NCI-H526 (cell line): ENCODE results near the gene SHC2.
"Not testable (repeated sequence)": the region's sequence is repeated elsewhere in the genome, so short reads cannot be mapped to it uniquely, and the experiment has no call there.

Source experiments
- DNase-seq, 2 experiments: peaks; one replicate each; lab custom pipeline; 2025; lab: John Stamatoyannopoulos, UW

Gene SHC2

DNA sequence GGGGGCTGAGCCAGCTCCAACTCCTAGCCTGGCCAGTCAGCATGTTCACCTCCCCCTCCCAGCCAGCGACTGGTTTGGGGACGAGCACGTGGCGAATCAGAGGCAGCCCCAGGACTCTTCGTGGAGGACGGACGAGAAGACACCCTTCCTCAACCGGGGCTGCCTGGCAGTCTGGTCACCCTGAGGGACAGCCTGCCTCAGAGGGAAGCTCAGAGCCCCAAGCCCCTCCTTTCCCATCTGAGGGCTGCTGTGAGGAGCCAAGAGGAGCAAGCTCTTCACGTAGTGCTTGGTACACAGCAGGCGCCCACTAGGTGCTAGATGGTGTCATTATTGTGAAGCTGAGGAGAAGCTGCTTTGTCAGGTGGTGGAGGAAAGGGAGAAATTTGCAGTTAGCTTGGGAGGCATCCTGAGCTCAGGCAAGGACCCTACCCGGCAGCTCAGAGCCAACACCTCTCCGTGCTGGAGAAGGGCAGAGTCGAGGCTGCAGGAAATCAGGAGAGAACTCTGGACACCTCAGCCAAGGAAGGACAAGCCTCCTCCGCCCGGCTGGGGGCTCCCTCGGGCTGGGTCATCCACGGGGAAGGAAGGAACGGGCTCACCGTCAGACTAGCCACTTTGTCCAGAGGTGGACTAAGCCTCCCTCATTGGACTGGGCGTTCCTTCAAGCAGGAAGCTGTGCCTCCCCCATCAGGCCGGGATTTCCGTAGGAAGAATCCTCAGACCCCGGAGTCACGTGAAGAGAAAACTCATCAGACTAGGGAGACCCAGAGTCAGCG lies 37.0 kb downstream of the SHC2 start:
- no peak for DNase-seq

DNA sequence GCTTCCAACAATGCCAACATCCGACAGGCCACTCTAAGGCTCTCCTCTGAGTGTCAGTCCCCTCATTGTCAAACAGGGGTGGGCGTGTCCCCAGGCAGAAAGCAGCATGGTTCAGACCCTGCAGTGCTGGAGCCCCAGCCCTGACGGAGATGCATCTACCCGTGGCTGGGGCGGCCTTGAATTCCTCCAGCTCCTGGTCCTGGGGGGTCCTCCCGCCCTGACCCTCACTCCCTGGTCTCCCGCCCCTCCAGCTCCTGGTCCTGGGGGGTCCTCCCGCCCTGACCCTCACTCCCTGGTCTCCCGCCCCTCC lies 38.0 kb downstream of the SHC2 start:
- not testable (repeated sequence) for DNase-seq

DNA sequence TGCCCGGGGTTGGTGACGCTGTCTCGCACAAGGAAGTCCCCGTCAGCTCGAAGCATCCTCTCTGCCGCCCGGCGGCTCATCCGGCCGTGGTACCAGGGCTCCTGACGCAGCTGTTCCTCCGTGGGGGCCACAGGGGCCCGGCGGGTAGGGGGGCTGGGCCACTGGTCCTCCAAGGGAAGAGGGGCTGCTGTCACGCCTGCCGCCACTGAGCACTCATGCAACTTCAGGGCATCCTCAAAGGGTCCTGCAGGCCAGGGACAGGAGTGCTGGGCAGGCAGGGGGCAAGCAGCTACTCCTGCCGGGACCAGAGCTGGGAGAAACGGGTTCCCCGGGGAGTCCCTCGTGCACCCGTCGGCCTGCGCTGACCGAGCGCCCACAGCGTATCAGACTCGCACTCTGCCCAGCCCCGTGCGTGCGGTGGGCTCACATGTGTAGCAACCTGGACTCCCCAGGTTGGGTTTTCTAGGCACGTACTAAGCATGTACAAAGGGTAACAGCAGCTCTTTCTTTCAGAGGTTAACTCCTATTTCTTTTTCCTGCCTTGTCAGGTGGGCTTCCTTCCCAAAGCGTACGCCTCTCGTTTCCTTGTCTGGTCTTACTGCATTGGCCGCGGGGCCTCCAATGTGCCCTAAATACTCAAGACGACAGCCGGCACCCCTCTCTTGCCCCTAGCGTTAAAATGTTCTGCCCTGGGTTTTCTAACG lies 38.5 kb downstream of the SHC2 start:
- DNase-seq, result no peak

DNA sequence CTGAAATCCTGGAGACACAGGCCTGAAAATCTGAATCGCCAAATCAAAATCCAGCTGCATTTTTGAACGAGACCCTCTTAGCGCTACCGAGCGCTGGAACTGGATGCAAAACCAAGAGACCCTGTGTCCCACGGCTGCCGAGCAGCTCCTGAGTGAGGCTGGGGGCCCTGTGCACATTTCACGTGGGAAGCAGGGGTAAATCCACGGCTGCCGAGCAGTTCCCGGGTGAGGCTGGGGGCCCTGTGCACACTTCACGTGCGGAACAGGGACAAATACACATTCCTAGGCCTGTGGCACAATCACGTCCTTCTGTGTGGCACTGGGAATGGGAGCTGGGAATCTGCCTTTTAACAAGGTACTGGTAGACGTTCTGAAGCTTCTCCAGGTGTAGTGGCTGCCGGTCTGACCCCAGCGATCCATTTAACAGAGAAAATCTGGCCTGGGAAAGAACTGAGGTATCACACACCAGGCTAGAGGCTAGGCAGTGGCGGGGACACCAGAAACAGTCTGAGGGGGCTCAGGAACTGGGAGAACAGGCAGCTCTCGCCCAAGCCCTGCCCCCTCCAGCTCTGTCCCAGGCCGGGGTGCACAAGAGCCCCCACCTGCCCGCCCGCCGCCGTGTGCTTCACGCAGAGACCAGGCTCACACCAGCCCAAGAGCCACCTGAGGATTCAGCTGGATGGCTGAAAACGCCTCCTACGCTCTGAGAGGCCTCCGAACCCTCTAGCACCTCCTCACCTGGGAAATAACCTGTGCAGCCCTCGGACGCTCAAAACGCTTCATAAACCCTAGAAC lies 40.9 kb downstream of the SHC2 start:
- DNase-seq, result no peak

GRCh38 chr19:418761-419671 lies 41.8 kb downstream of the SHC2 start:
- DNase-seq, result no peak

- DNase-seq, result no peak
Measured at GRCh38 chr19:416416-416815, 44.4 kb downstream of the SHC2 start.

GRCh38 chr19:415292-415691 lies 45.5 kb downstream of the SHC2 start:
- DNase-seq, result no peak

GRCh38 chr19:413756-414420 lies 46.9 kb downstream of the SHC2 start:
- DNase-seq, result no peak

DNA sequence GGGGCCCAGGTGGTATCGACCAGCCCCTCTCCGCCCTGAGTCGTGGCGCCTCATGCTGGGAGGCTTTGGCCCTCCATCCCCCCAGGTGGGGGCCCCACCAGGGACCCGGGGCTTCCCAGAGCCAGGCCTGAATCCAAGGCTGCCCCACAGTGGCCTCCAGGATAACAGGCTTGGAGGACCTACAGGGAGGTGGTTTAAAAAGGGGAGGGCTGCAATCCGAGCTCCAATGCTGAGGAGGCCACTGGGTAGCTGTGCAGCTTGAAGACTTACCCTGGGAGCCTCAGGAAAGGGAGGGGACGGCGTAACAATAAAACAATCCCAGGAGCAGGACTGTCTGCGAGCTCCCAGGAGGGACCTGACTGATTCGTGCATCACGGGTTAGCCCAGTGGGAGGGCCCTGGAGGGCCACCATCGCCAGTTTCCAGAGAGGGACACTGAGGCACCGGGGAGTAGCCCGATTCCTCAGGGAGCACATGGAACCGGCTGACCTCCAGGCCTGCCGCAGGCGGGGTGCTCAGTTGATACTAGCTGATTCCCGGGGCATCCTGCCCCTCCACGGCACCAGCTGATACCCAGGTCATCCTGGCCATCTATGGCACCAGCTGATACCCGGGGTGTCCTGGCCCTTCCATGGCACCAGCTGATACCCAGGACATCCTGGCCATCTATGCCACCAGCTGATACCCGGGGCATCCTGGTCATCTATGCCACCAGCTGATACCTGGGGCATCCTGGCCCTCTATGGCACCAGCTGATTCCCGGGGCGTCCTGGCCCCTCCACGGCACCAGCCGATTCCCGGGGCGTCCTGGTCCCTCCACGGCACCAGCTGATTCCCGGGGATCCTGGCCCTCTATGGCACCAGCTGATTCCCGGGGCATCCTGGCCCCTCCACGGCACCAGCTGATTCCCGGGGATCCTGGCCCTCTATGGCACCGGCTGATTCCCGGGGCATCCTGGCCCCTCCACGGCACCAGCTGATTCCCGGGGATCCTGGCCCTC lies 48.2 kb downstream of the SHC2 start:
- peak in 1 of 2 experiments; percentile 44 for DNase-seq

DNA sequence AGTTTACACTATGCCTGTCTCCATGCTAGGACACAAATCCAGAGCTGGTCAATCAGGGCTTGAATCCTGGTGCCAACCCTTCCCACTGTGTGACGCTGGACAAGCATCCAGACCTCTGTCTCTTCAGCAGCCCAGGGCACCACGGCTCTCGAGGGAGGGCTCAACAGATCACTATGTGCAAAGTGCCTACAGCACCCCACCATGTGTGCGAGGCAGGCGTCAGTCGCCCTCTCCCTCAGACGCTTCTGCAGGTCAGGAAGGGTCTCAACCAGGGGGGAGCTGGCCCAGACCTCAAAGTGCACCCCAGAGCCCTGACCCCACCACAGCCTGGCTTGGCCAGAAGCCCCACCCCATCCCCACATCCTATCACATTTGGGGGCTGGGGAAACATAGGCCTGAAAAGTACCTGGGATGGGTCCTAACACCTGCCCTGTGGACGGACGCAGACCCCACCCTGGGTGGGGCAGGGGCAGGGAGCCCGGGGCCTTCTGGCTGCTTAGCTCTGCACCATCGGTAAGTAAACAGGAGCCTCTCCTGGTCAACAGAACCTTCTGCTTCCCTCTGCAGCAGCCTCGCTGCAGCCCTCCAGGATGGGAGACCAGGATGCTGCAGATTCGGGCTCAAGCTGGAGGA lies 49.0 kb downstream of the SHC2 start:
- DNase-seq, result no peak

GRCh38 chr19:411121-411722 lies 49.6 kb downstream of the SHC2 start:
- not testable (repeated sequence) for DNase-seq

DNA sequence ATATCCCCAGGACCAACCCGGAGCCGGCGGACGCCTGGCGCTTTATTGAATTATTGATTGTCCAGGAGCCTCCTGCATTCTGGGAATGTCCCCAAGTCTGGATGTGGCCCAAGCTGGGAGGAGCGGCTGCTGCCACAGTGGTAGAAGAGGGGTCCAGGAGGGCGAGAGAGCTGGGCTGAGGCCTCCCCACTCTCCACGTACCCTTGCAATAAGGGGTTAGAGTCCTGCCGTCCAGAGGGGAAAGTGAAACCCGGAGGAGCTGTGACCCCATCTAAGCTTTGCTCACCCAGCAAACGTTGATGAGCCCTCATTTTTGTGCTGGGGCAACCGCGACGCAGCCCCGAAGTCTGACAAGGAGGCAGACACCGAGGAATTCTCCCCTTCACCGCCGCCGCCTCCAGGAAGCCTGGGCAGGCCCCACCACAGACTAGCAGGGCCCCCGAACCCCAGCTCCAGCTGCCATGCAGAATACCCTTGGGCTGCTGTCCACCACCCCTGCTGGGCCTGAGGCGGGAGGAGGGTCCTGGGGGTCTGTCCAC lies 50.5 kb downstream of the SHC2 start:
- DNase-seq, result no peak

- peak; percentile 32 to 58 for DNase-seq
Measured at GRCh38 chr19:409516-410242, 51.2 kb downstream of the SHC2 start.

DNA sequence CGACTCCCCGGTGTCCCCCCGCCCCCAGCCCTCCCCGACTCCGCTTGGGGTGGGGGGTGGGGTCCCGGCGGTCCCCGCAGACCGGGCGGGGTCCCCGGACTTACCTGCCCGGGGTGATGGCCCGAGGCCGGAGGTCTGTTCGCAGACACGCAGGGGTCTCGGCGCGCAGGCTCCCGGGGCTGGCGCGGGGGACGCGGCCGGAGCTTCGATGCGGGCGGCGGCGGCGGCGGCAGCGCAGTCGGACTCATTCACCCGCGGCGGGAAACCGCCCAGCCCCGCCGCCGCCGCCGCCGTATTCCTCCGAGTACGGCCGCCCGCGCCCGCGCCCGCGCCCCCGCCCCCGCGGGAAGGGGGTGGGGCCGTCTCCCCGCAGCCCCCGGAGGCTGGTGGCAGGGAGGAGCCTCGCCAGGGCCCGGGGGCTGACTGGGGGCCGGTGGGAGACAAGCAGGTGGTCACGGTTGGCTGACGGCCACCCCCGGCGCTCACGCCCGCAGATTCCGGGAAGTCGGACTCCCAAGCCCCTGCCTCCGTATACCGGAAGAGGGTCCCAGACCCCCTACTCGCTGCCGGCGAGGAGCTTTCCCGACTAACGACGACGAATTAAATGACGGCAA lies 51.8 kb downstream of the SHC2 start, which contains the start of gene C2CD4C:
TSS of gene C2CD4C (minus strand) at position 246 of the 614 bp plus-strand sequence. CDS start 786 bp downstream, outside the sequence.
- peak in 1 of 2 experiments; percentile 63 for DNase-seq

- peak in 1 of 2 experiments; percentile 51 for DNase-seq
Measured at GRCh38 chr19:408441-408901, 52.4 kb downstream of the SHC2 start.

DNA sequence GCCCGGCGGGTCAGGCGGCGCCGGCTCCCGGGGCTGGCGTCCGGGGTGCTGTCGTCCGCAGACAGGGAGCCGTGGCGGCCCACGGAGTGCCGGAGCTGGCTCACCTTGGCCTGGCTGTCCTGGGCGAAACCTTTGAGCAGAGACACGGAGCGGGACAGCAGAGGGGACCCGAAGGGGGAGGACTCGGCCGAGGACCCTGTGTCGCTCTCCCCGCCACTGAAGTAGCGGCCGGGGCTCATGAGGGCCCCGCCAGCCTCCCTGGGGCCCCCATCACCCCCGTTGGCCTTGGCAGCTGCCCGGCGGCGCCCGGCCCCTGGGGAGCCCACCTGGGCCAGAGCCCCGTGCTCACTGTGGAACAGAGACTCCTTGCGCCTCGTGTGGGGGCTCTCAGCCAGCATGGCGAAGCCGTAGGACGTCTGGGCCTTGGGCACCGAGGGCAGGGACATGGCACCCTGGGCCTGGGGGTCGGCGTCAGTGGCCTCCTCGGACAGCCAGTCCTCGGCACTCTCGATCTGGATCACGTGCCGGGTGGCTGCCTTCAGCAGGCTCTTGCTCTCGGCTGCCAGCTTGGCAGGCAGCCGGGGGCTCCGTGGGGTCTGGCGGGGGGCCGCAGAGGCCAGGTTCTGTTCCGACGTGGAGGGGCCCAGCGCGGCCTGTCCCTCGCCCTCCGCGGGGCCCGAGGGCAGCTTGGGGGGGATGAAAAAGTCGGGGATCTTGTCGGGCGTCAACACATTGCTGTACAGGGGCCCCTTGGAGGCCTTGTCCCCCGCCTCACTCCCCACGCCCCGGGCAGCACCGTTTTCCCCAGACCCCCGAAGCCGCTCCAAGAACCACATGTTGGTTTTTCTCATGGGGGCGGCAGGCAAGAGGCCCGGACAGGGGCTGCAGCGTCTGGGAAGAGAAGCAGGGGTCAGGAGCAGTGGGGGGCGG lies 53.1 kb downstream of the SHC2 start:
- DNase-seq, result no peak
